Liver (tissue), 9 donors: ENCODE data around the gene MTMR2. TPM values are rescaled to one million over a fixed set of nuclear protein-coding genes. Genes with fewer than 3 reads are reported as not detected.

Experiments used
- DNase-seq: peaks from one replicate; pipeline ENCODE4 v3.0.0-alpha.2; 2017; ENCODE audit warnings: low spot score
- H3K27ac ChIP-seq, 2 donors: one replicate each; pipeline ENCODE4 v1.7.0; 2013; ENCODE audit warnings: inconsistent platforms in 2 of 2, low read length in 2 of 2, control low read depth in 1 of 2, low read depth in 1 of 2, mild to moderate bottlenecking in 1 of 2
- H3K27me3 ChIP-seq, 4 donors: one replicate each; pipeline versions ENCODE4 v1.6.1 to v1.7.0; 2013; ENCODE audit warnings: low read length in 3 of 4, inconsistent platforms in 1 of 4, mild to moderate bottlenecking in 1 of 4, moderate library complexity in 1 of 4; ENCODE audit not compliant: control insufficient read depth in 4 of 4, insufficient read depth in 4 of 4
- H3K36me3 ChIP-seq, 4 donors: one replicate each; pipeline versions ENCODE4 v1.6.1 to v1.7.0; 2013; ENCODE audit warnings: low read length in 3 of 4, mild to moderate bottlenecking in 3 of 4, low read depth in 1 of 4, moderate library complexity in 1 of 4; ENCODE audit not compliant: control insufficient read depth in 4 of 4, insufficient read depth in 3 of 4
- H3K4me1 ChIP-seq, 4 donors: one replicate each; pipeline versions ENCODE4 v1.6.1 to v1.7.0; 2013; ENCODE audit warnings: low read length in 3 of 4, mild to moderate bottlenecking in 3 of 4, moderate library complexity in 1 of 4; ENCODE audit not compliant: control insufficient read depth in 4 of 4, insufficient read depth in 4 of 4
- H3K4me3 ChIP-seq, 3 donors: one replicate each; pipeline versions ENCODE4 v1.6.1 to v1.7.0; 2013; ENCODE audit warnings: low read length in 3 of 3, control low read depth in 1 of 3, low read depth in 1 of 3, mild to moderate bottlenecking in 1 of 3
- H3K9ac ChIP-seq, 2 donors: one replicate each; pipeline ENCODE4 v1.7.0; 2013; ENCODE audit warnings: low read length in 2 of 2, mild to moderate bottlenecking in 2 of 2, moderate library complexity in 2 of 2, control low read depth in 1 of 2, low read depth in 1 of 2
- H3K9me3 ChIP-seq, 4 donors: one replicate each; pipeline versions ENCODE4 v1.6.1 to v1.7.0; 2013; ENCODE audit warnings: low read length in 3 of 4; ENCODE audit not compliant: control insufficient read depth in 4 of 4
- ATF3 ChIP-seq: IDR thresholded peaks from 2 replicates; pipeline ENCODE4 v1.6.1; 2016; ENCODE audit warnings: antibody characterized with exemption
- CTCF ChIP-seq: fragments of 150-350 bp; IDR thresholded peaks from 2 replicates; pipeline ENCODE4 v1.5.1; 2017; ENCODE audit warnings: improper control_type of control experiment, low read depth, low read length; ENCODE audit not compliant: missing input control
- EGR1 ChIP-seq, 2 donors: IDR thresholded peaks; 2 replicates each; pipeline ENCODE4 v1.6.1; 2016 to 2018; ENCODE audit warnings: antibody characterized with exemption in 2 of 2, low read depth in 2 of 2
- FOXA1 ChIP-seq: IDR thresholded peaks from 2 replicates; pipeline ENCODE4 v1.6.1; 2016; ENCODE audit warnings: antibody characterized with exemption
- FOXA2 ChIP-seq: IDR thresholded peaks from 2 replicates; pipeline ENCODE4 v1.6.1; 2016; ENCODE audit warnings: antibody characterized with exemption
- GABPA ChIP-seq, 2 donors: IDR thresholded peaks in 1 of 2; conservative IDR thresholded peaks in 1 of 2; 2 replicates each; pipeline ENCODE4 v1.6.1; 2016; ENCODE audit warnings: antibody characterized with exemption in 2 of 2, mild to moderate bottlenecking in 1 of 2, moderate library complexity in 1 of 2
- HNF4A ChIP-seq, 2 donors: conservative IDR thresholded peaks; 2 replicates each; pipeline ENCODE4 v1.6.1; 2016; ENCODE audit warnings: antibody characterized with exemption in 2 of 2, mild to moderate bottlenecking in 2 of 2
- HNF4G ChIP-seq: IDR thresholded peaks from 2 replicates; pipeline ENCODE4 v1.6.1; 2016; ENCODE audit warnings: antibody characterized with exemption
- JUND ChIP-seq, 2 donors: IDR thresholded peaks; 2 replicates each; pipeline ENCODE4 v1.6.1; 2016; ENCODE audit warnings: antibody characterized with exemption in 2 of 2
- MAX ChIP-seq: IDR thresholded peaks from 2 replicates; pipeline ENCODE4 v1.6.1; 2016; ENCODE audit warnings: antibody characterized with exemption
- NR2F2 ChIP-seq: IDR thresholded peaks from 2 replicates; pipeline ENCODE4 v1.6.1; 2016; ENCODE audit warnings: antibody characterized with exemption
- RAD21 ChIP-seq, 2 donors: IDR thresholded peaks; 2 replicates each; pipeline ENCODE4 v1.6.1; 2016; ENCODE audit warnings: antibody characterized with exemption in 2 of 2, mild to moderate bottlenecking in 2 of 2
- REST ChIP-seq: IDR thresholded peaks from 2 replicates; pipeline ENCODE4 v1.6.1; 2016; ENCODE audit warnings: antibody characterized with exemption, mild to moderate bottlenecking
- RXRA ChIP-seq, 2 donors: IDR thresholded peaks; 2 replicates each; pipeline ENCODE4 v1.6.1; 2017 to 2018; ENCODE audit warnings: antibody characterized with exemption in 2 of 2, mild to moderate bottlenecking in 1 of 2
- SP1 ChIP-seq: IDR thresholded peaks from 2 replicates; pipeline ENCODE4 v1.6.1; 2018; ENCODE audit warnings: antibody characterized with exemption, mild to moderate bottlenecking
- TAF1 ChIP-seq: conservative IDR thresholded peaks from 2 replicates; pipeline ENCODE4 v1.6.1; 2016; ENCODE audit warnings: antibody characterized with exemption, mild to moderate bottlenecking
- YY1 ChIP-seq: IDR thresholded peaks from 2 replicates; pipeline ENCODE4 v1.6.1; 2016; ENCODE audit warnings: antibody characterized with exemption, mild to moderate bottlenecking
- ZBTB33 ChIP-seq: IDR thresholded peaks from 2 replicates; pipeline ENCODE4 v1.6.1; 2016; ENCODE audit warnings: antibody characterized with exemption
- WGBS: extraction: QIAGEN DNeasy Blood & Tissue Kit; methylation state at CpG from one replicate; pipeline ENCODE4 v1.1.7; 2013; 5-methylcytosine and 5-hydroxymethylcytosine counted together
- polyA plus RNA-seq, 2 donors: library from polyadenylated mRNA; stranded (reverse) in 1 of 2; unstranded in 1 of 2; fragments of 200-250 nt in 1 of 2; fragments of >200 nt in 1 of 2; fragmentation: Nextera tagmentation in 1 of 2; extraction: Ambion mirVana in 1 of 2; gene quantifications; one replicate each; pipeline versions ENCODE4 v1.2.1 to v1.2.3, GENCODE V29; 2013 to 2015
- total RNA-seq, 2 donors: library from RNA; depleted of rRNA; stranded (reverse); fragments of >200 nt; gene quantifications; one replicate each; pipeline ENCODE4 v1.2.3, GENCODE V29; 2014
- donor health status: healthy.
- donor health status: healthy.
- donor health status: healthy.
- donor health status: healthy.
- donor health status: healthy.

The MTMR2 gene
- total and polyA plus RNA-seq, 4 donors = 2.0 to 9.5 (median 3.1) TPM

- peak within 1 kb of the TSS; percentile 86 to 96 (median 93) for H3K4me3 ChIP-seq
- TF ChIP-seq REST = peak; percentile 17
- no peak for TF ChIP-seq NR2F2
- peak; percentile 90 to 95 for TF ChIP-seq EGR1 (IDR thresholded peaks at IDR 0.05; ENCODE audit: low read depth in 2 of 2)
- no peak for TF ChIP-seq ZBTB33
- peak; percentile 39 for TF ChIP-seq SP1
- peak; percentile 2 for TF ChIP-seq MAX
- peak; percentile 90 for TF ChIP-seq YY1
- peak; percentile 5 to 8 for TF ChIP-seq JUND (IDR thresholded peaks at IDR 0.05)
- TF ChIP-seq ATF3 = peak; percentile 10
- TF ChIP-seq RAD21 (IDR thresholded peaks at IDR 0.05) = no peak
- TF ChIP-seq HNF4G = no peak
- H3K9ac ChIP-seq = peak within 1 kb of the TSS; percentile 61 to 100
- WGBS = under 1% methylated on average over 55 of the region's 55 CpGs
- no peaks in the 10 kb centered on the region for H3K27me3 ChIP-seq
- H3K9me3 ChIP-seq = no peaks in the 10 kb centered on the region
- peaks cover 7 to 37% (median 14%) of the 10 kb centered on the region in 4 donors for H3K4me1 ChIP-seq
- H3K36me3 ChIP-seq = peaks cover 4 to 15% (median 12%) of the 10 kb centered on the region in 4 donors
- peak; percentile 94 for DNase-seq
- H3K27ac ChIP-seq = peak within 1 kb of the TSS; percentile 99
Measured at GRCh38 chr11:95790123-95790932, 133.6 kb downstream of the MTMR2 start, which contains the start of gene CEP57. Gene CEP57 (plus strand): TSS chr11:95790498. CDS start chr11:95790699, 201 bp downstream.

- Histone ChIP-seq H3K27ac (peak within 1 kb of the TSS; percentile 99), H3K4me3 (peak within 1 kb of the TSS; percentile 86 to 96 (median 93)), H3K27me3 (no peaks in the 10 kb centered on the region), H3K9me3 (no peaks in the 10 kb centered on the region), H3K9ac (peak within 1 kb of the TSS; percentile 61 to 100), H3K4me1 (peaks cover 7 to 34% (median 14%) of the 10 kb centered on the region in 4 donors), H3K36me3 (peaks cover 4 to 22% (median 17%) of the 10 kb centered on the region in 4 donors)
- peak; percentile 97 for DNase-seq
- WGBS = under 1% methylated on average over 62 of the region's 62 CpGs
- TF ChIP-seq HNF4A (conservative IDR thresholded peaks at IDR 0.05) (no peak), EGR1 (IDR thresholded peaks at IDR 0.05; ENCODE audit: low read depth in 2 of 2) (no peak), FOXA1 (peak; percentile 9), GABPA (IDR thresholded peaks at IDR 0.05 in 1 of 2, conservative IDR thresholded peaks at IDR 0.05 in 1 of 2) (peak; percentile 58 to 88), TAF1 (no peak), FOXA2 (no peak), JUND (IDR thresholded peaks at IDR 0.05) (no peak), ZBTB33 (no peak), CTCF (no peak), RXRA (IDR thresholded peaks at IDR 0.05) (peak; percentile 15), ATF3 (no peak)
Measured at GRCh38 chr11:95789506-95790122, 134.3 kb downstream of the MTMR2 start, which contains the start of gene FAM76B. Gene FAM76B (minus strand): TSS chr11:95789782. CDS start chr11:95789478, 304 bp downstream.
